Mesodermal cell (in vitro differentiated cells): ENCODE results near the gene TDP1.

Source experiments
- H3K27ac ChIP-seq: 2 replicates; pipeline ENCODE4 v1.7.0; 2013; ENCODE audit warnings: mild to moderate bottlenecking, low read depth, low read length, moderate library complexity; ENCODE audit not compliant: severe bottlenecking
- H3K36me3 ChIP-seq: 2 replicates; pipeline ENCODE4 v1.7.1; 2013; ENCODE audit warnings: mild to moderate bottlenecking, low read length, moderate library complexity; ENCODE audit not compliant: control insufficient read depth, insufficient read depth
- H3K4me1 ChIP-seq: one replicate; pipeline ENCODE4 v1.7.1; 2013; ENCODE audit warnings: mild to moderate bottlenecking, low read length; ENCODE audit not compliant: insufficient read depth, control insufficient read depth, poor library complexity, severe bottlenecking
- H3K4me3 ChIP-seq: 2 replicates; pipeline ENCODE4 v1.7.0; 2013; ENCODE audit warnings: low read length, control low read depth, mild to moderate bottlenecking; ENCODE audit not compliant: insufficient read depth, poor library complexity, severe bottlenecking; ENCODE audit errors: extremely low read depth
- H3K9me3 ChIP-seq: 2 replicates; pipeline ENCODE4 v1.7.1; 2013; ENCODE audit warnings: mild to moderate bottlenecking, low read length, moderate library complexity; ENCODE audit not compliant: control insufficient read depth
- WGBS, 2 experiments: methylation state at CpG; one replicate each; pipeline ENCODE4 v1.1.5; 2013; ENCODE audit warnings: missing lambda C conversion rate in 2 of 2; ENCODE audit not compliant: insufficient coverage in 2 of 2; 5-methylcytosine and 5-hydroxymethylcytosine counted together

Gene TDP1

DNA sequence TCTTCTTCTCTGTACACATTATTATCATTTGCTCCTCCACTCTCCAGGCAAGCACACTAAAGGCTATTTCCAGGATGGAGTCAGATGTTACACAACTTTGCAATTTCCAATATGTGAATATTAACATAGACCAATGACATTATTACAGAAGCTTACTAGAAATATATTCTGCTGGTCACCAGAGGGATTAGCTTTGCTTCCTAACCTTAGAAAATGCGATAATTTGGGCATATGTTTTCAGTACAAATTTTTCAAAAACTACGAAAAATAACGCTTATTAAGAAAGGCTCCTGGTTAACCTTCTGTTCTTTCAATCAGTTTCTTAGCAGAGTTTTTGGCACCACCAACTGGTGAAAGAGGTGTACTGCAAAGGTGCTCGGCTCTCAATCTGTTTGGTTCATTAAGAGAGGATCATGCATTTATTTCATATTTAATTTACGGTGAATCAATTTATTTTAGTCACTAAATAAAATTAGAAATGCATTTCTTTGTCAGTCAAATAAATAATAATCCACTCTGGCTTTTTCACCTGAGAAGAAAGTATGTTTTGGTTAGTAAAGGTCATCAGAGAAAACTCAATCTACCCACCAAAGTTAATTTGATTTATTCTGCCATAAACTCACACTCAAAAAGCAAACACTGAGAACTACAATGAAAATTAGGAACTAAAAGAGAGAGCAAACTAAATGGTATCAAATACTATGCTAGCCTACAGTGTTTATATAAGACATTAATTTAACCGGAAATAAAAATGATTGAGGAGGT, 40.4 kb upstream of the TDP1 start:
- 31% methylated on average over 2 of the region's 6 CpGs; no CpG with 5 or more reads in 1 of the 2 experiments for WGBS, 2 experiments
- no peak overlapping the region for H3K4me3 ChIP-seq

DNA sequence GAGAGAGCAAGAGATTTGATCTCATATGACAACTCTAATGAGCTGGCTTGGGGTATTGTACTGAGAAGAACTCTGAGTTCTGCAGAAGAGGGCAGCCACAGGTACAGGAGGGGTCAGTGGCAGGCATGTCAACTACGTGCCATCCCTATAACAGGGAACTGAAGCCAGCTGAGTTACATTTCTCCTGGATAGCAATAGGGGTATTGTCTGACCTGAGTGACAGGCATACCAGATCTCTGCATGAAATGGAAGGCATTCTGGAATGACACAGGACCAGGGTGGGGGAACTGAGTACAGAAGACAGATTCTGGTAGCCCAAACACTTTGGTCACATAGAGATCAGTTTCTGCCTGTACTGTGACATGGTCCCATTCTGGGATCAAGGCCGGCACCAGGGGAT, 37.0 kb upstream of the TDP1 start:
- 96 to 100% methylated on average over 2 of the region's 2 CpGs for WGBS, 2 experiments
- Histone ChIP-seq H3K27ac (no peak overlapping the region), H3K4me1 (no peaks in the 10 kb centered on the region), H3K9me3 (no peaks in the 10 kb centered on the region), H3K4me3 (no peak overlapping the region), H3K36me3 (no peaks in the 10 kb centered on the region)

More for the DNA sequence above, 40.4 kb upstream of the TDP1 start:
- Histone ChIP-seq H3K9me3 (no peaks in the 10 kb centered on the region), H3K4me1 (peaks cover 8% of the 10 kb centered on the region), H3K27ac (no peak overlapping the region), H3K36me3 (no peaks in the 10 kb centered on the region)

- Histone ChIP-seq H3K36me3 (peaks cover 3% of the 10 kb centered on the region), H3K4me3 (no peak overlapping the region), H3K4me1 (no peaks in the 10 kb centered on the region), H3K9me3 (no peaks in the 10 kb centered on the region), H3K27ac (no peak overlapping the region)
- WGBS, 2 experiments: 80 to 100% methylated on average over 1 of the region's 2 CpGs
Measured at GRCh38 chr14:89920056-89920455, 35.7 kb upstream of the TDP1 start.

DNA sequence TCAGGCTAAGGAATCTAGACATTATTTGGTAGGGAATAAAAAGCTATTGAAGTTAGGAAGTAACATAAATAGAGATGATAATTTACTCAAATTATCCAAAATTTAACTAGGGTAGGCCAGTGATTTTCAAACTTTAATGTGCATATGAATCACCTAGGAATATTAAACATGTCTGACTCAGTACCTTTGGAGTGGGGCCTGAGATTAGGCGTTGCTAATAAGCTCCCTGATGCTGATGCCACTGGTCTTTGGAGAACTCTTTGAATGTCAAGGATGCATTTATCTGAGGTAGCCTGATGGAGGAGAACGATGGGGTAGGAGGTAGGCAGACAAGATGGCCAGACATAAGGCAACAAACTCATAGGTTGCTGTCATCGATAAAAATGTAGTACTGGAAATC, 34.4 kb upstream of the TDP1 start:
- Histone ChIP-seq H3K36me3 (peaks cover 3% of the 10 kb centered on the region), H3K4me3 (no peak overlapping the region), H3K27ac (no peak overlapping the region), H3K9me3 (no peaks in the 10 kb centered on the region), H3K4me1 (no peaks in the 10 kb centered on the region)
- WGBS, 2 experiments: 97 to 100% methylated on average over 3 of the region's 3 CpGs

DNA sequence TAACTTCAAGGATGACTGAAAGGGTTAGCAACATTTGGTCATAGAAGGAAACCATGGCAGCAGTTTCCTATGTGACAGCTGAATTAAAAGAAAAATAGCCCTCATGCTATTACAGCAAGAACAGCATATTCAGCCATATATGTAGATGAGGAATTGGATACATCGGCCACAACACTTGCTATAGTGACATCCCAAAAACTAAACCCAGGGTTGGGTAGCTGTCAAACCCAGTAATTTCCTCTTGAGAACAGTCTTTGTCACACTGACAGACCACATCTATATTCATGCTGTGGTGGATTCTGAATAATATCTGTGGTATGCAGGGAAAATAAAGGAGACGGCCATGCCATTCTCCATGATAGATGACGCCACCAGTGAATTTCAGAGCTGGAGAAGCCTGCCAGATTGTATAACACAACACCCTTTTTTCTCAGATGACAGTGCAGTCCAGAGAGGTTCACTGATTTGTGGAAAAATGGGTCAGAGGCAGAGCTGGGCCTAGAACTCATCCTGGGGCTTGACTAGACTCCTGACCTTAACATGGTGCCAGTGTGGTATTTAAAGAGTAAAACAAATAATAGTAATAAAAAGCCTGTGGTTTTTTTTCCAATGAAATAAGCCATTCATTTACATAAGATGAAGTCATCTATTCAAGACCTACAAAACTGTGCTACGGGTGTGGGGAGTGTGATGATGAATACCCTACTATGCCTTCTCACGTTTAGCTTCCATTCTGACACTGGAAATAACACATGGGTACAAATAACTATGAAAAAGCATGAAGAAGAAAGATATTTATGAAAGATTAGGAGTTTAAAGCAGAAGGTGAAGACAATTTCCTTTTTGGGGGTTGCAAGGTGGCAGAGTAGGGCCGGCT, 33.5 kb upstream of the TDP1 start:
- Histone ChIP-seq H3K4me3 (no peak overlapping the region), H3K4me1 (no peaks in the 10 kb centered on the region), H3K27ac (no peak overlapping the region), H3K36me3 (peaks cover 3% of the 10 kb centered on the region), H3K9me3 (no peaks in the 10 kb centered on the region)
- WGBS, 2 experiments: 80 to 88% methylated on average over 1 to 3 of the region's 6 CpGs

- WGBS, 2 experiments: 100% methylated on average over 3 to 4 of the region's 4 CpGs
- Histone ChIP-seq H3K27ac (no peak overlapping the region), H3K36me3 (peaks cover 3% of the 10 kb centered on the region), H3K4me3 (no peak overlapping the region), H3K9me3 (no peaks in the 10 kb centered on the region), H3K4me1 (no peaks in the 10 kb centered on the region)
Measured at GRCh38 chr14:89924268-89924667, 31.5 kb upstream of the TDP1 start.

- 100% methylated on average over 1 of the region's 1 CpG; no CpG with 5 or more reads in 1 of the 2 experiments for WGBS, 2 experiments
- H3K4me1 ChIP-seq: no peaks in the 10 kb centered on the region
- no peaks in the 10 kb centered on the region for H3K9me3 ChIP-seq
- H3K4me3 ChIP-seq: no peak overlapping the region
- no peak overlapping the region for H3K27ac ChIP-seq
- peaks cover 7% of the 10 kb centered on the region for H3K36me3 ChIP-seq
Measured at GRCh38 chr14:89926694-89927093, 29.0 kb upstream of the TDP1 start.

DNA sequence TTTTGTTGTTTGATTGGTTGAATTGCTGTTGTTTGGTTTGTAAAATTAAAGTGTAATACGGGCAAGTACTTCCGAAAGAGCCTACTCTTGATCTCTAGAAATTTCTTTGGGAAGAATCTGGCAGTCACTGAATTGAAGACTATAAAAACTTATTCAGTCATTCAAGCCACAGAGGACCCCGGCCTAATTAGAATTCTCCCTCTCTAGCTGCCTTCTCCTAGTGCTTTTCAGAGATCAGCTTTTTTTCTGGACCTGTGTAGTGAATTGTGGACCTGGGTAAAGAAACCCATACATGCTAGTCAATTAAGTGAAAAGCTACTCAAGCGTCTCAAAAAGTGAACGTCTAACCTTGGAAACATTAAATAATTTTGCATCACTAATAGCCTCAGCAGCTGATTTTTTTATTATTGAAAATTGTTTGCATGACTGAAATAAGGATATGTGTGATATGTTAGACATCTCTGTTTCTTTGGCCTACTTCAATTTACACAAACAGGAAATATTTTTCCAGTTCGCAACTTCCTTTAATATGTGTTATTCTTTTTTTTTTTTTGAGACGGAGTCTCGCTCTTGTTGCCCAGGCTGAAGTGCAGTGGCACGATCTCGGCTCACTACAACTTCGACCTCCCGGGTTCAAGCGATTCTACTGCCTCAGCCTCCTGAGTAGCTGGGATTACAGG, 28.4 kb upstream of the TDP1 start:
- Histone ChIP-seq H3K36me3 (peaks cover 7% of the 10 kb centered on the region), H3K4me1 (no peaks in the 10 kb centered on the region), H3K27ac (no peak overlapping the region), H3K9me3 (no peaks in the 10 kb centered on the region), H3K4me3 (no peak overlapping the region)
- WGBS, 2 experiments: 87 to 92% methylated on average over 6 to 7 of the region's 13 CpGs

- Histone ChIP-seq H3K4me3 (no peak overlapping the region), H3K9me3 (no peaks in the 10 kb centered on the region), H3K36me3 (peaks cover 4% of the 10 kb centered on the region), H3K4me1 (no peaks in the 10 kb centered on the region), H3K27ac (no peak overlapping the region)
- 73% methylated on average over 3 of the region's 6 CpGs; no CpG with 5 or more reads in 1 of the 2 experiments for WGBS, 2 experiments
Measured at GRCh38 chr14:89933002-89933401, 22.7 kb upstream of the TDP1 start.

DNA sequence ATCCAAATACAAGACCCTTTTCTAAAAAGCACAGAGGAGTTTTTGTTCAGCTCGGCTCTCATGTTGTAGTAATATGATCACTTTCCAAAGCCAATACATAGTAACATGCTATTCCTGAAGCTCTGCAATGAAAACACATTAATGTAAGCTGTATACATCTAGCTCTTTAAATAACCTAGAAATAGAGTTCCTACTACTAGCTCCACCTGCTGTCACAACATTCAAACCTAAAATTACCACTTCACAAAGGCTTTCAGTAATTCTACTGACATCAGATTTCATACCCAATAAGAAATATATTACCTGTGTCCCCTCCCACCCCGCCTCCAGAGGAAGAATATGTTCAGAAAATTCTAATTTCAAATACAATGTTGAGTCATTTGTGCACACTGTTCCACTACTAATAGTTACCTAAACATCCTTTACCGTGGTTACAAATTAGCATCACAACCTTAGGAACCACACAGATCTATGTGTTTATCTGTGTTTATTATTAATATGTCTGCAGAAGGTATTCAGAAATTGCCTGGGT, 19.0 kb upstream of the TDP1 start:
- Histone ChIP-seq H3K4me3 (no peak overlapping the region), H3K4me1 (no peaks in the 10 kb centered on the region), H3K27ac (no peak overlapping the region), H3K9me3 (no peaks in the 10 kb centered on the region), H3K36me3 (no peaks in the 10 kb centered on the region)
- no CpG with 5 or more reads among the region's 3 CpGs for WGBS, 2 experiments
